Measurements from ENCODE around the gene WNT7B. TPM values are rescaled to one million over a fixed set of nuclear protein-coding genes. Genes with fewer than 3 reads are reported as not detected.

Gene WNT7B
- total RNA-seq, 1 experiment from 2014 or later, result 0.33 TPM

GRCh38 chr22:46017166-46017565, 40.2 kb upstream of the WNT7B start:
- Mint-ChIP-seq H3K9me3 (no peaks in the 10 kb centered on the region), H3K4me1 (peaks cover 10% of the 10 kb centered on the region; the same call in 1 of the 2 replicates), H3K36me3 (no peaks in the 10 kb centered on the region), H3K27me3 (ENCODE audit: low read depth) (peaks cover 3% of the 10 kb centered on the region), H3K4me3 (no peak overlapping the region), H3K27ac (no peak overlapping the region)
- POLR2A ChIA-PET, result no interaction called here
- CTCF ChIA-PET, result interaction anchor here (1.2 to 7.0 kb wide), 2 partner anchors 11 to 105 kb away, joined by 3 to 55 read pairs; no protein-coding TSS in a partner anchor
- TF ChIP-seq, protein P1, sequence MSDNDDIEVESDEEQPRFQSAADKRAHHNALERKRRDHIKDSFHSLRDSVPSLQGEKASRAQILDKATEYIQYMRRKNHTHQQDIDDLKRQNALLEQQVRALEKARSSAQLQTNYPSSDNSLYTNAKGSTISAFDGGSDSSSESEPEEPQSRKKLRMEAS (CRISPR knock-in tag; IDR thresholded peaks at IDR 0.05), result no peak
- TF ChIP-seq NFATC4 (CRISPR knock-in tag; IDR thresholded peaks at IDR 0.05), result no peak
- ATAC-seq (no peak), DNase-seq (ENCODE audit: low spot score) (no peak)

DNA sequence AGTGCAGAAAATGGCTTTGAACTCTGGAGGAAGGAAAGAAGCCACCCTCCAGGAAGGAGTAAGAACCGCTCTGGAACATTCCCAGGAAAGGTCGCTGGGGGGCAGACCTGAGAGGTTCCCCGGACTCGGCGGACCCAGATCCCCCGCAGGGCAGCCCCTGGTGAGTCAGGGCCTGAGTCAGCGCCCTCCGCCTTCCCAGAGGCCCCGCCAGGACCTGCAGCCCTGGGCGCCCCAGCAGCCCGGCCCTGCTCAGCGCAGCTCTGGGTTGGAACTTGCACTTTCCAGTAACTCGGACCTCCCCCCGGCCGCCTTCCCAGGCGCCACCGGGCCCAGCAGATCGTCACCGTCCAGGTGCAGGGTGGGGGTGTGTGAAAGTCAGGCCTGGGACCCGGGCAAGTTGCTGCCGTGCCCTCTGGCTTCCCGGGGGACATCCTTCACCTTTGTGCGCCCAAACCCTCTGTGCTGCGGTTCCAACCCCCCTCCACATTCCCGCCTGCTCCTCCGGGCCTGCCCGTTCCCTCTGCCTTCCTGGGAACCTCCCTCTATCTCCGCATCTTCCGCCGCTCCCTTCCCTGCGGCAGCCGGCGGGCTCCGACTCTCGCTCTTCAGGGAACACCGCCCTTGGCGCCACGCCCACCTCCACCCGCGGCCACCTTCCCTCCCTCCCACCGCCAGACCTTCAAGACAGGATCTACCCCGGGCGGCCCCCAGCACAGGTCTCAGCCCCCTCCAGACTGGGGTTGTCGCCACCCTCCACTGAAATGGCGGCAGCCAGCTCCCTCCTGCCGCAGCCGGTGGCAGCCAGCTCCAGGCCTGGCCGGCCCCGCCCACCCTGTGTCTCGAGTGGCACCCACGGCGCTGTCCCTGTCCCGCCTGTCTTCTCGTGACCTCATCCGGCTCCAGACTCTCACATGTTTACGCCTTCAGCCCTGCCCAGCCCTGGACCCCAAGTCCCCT, 36.8 kb upstream of the WNT7B start:
- ATAC-seq (peak; percentile 79), DNase-seq (ENCODE audit: low spot score) (peak; percentile 89)
- POLR2A ChIA-PET, result interaction anchor here (0.7 to 1.9 kb wide), 5 partner anchors 7 to 57 kb away, joined by 3 to 7 read pairs (median 4); no protein-coding TSS in a partner anchor
- Mint-ChIP-seq H3K27me3 (ENCODE audit: low read depth) (no peaks in the 10 kb centered on the region), H3K27ac (peak overlapping the region; percentile 65; the same call in 1 of the 2 replicates), H3K36me3 (no peaks in the 10 kb centered on the region), H3K9me3 (no peaks in the 10 kb centered on the region), H3K4me1 (peaks cover 8% of the 10 kb centered on the region; the same call in 1 of the 2 replicates), H3K4me3 (peak overlapping the region; percentile 76)
- CTCF ChIA-PET, result interaction anchor here (0.6 to 7.0 kb wide), 24 partner anchors 8 to 354 kb away, joined by 3 to 55 read pairs (median 4); no protein-coding TSS in a partner anchor
- TF ChIP-seq ZNF263 (CRISPR knock-in tag; IDR thresholded peaks at IDR 0.05; ENCODE audit: low read depth) (no peak), ZNF512 (CRISPR knock-in tag; IDR thresholded peaks at IDR 0.05; ENCODE audit: borderline replicate concordance) (no peak), NFE2L1 (CRISPR knock-in tag; IDR thresholded peaks at IDR 0.05) (0 out of 2 replicates have a peak, but pooled peaks have one; percentile 14), NR2C2 (CRISPR knock-in tag; IDR thresholded peaks at IDR 0.05) (no peak), ZNF671 (CRISPR knock-in tag; IDR thresholded peaks at IDR 0.05) (no peak), PRDM15 (CRISPR knock-in tag; IDR thresholded peaks at IDR 0.05) (peak; percentile 92), FOXK1 (CRISPR knock-in tag; IDR thresholded peaks at IDR 0.05) (no peak), ZNF423 (CRISPR knock-in tag; IDR thresholded peaks at IDR 0.05) (peak; percentile 98), ETV6 (CRISPR knock-in tag; IDR thresholded peaks at IDR 0.05) (peak; percentile 76), CREB1 (CRISPR knock-in tag; IDR thresholded peaks at IDR 0.05) (no peak), E2F5 (CRISPR knock-in tag; IDR thresholded peaks at IDR 0.05) (peak; percentile 57; the same call in 1 of the 2 replicates), SP1 (CRISPR knock-in tag; conservative IDR thresholded peaks at IDR 0.05) (peak; percentile 53), ZNF138 (CRISPR knock-in tag; conservative IDR thresholded peaks at IDR 0.05) (no peak), SOX15 (CRISPR knock-in tag; IDR thresholded peaks at IDR 0.05) (no peak), CBFB (CRISPR knock-in tag; IDR thresholded peaks at IDR 0.05; ENCODE audit: low read depth) (no peak)
- TF ChIP-seq, protein P2, sequence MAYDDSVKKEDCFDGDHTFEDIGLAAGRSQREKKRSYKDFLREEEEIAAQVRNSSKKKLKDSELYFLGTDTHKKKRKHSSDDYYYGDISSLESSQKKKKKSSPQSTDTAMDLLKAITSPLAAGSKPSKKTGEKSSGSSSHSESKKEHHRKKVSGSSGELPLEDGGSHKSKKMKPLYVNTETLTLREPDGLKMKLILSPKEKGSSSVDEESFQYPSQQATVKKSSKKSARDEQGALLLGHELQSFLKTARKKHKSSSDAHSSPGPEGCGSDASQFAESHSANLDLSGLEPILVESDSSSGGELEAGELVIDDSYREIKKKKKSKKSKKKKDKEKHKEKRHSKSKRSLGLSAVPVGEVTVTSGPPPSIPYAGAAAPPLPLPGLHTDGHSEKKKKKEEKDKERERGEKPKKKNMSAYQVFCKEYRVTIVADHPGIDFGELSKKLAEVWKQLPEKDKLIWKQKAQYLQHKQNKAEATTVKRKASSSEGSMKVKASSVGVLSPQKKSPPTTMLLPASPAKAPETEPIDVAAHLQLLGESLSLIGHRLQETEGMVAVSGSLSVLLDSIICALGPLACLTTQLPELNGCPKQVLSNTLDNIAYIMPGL (CRISPR knock-in tag; IDR thresholded peaks at IDR 0.05), result peak; percentile 91
- TF ChIP-seq, protein P3, sequence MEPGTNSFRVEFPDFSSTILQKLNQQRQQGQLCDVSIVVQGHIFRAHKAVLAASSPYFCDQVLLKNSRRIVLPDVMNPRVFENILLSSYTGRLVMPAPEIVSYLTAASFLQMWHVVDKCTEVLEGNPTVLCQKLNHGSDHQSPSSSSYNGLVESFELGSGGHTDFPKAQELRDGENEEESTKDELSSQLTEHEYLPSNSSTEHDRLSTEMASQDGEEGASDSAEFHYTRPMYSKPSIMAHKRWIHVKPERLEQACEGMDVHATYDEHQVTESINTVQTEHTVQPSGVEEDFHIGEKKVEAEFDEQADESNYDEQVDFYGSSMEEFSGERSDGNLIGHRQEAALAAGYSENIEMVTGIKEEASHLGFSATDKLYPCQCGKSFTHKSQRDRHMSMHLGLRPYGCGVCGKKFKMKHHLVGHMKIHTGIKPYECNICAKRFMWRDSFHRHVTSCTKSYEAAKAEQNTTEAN (CRISPR knock-in tag; IDR thresholded peaks at IDR 0.05), result no peak
- TF ChIP-seq, protein P1 (CRISPR knock-in tag; IDR thresholded peaks at IDR 0.05), result peak; percentile 41; the same call in 1 of the 2 replicates
- TF ChIP-seq, protein P4, sequence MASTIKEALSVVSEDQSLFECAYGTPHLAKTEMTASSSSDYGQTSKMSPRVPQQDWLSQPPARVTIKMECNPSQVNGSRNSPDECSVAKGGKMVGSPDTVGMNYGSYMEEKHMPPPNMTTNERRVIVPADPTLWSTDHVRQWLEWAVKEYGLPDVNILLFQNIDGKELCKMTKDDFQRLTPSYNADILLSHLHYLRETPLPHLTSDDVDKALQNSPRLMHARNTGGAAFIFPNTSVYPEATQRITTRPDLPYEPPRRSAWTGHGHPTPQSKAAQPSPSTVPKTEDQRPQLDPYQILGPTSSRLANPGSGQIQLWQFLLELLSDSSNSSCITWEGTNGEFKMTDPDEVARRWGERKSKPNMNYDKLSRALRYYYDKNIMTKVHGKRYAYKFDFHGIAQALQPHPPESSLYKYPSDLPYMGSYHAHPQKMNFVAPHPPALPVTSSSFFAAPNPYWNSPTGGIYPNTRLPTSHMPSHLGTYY (CRISPR knock-in tag; IDR thresholded peaks at IDR 0.05), result 0 out of 2 replicates have a peak, but pooled peaks have one; percentile 36
